Left ventricle myocardium inferior (tissue), 1 donor: ENCODE data around the gene CCDC81. TPM values are rescaled to one million over a fixed set of nuclear protein-coding genes. Genes with fewer than 3 reads are reported as not detected.

Experiments
- DNase-seq: peaks from one replicate; pipeline ENCODE4 v3.0.0-alpha.2; 2020
- H3K27ac ChIP-seq: fragments of 200-600 bp; replicated peaks from 2 replicates; pipeline ENCODE4 v1.8.0; 2021
- H3K27me3 ChIP-seq: fragments of 200-600 bp; 2 replicates; pipeline ENCODE4 v1.8.0; 2021; ENCODE audit warnings: low read depth
- H3K36me3 ChIP-seq: fragments of 200-600 bp; 2 replicates; pipeline ENCODE4 v1.8.0; 2021
- H3K4me1 ChIP-seq: fragments of 200-600 bp; 2 replicates; pipeline ENCODE4 v1.8.0; 2021
- H3K4me3 ChIP-seq: fragments of 200-600 bp; 2 replicates; pipeline ENCODE4 v1.8.0; 2021; ENCODE audit warnings: mild to moderate bottlenecking, moderate library complexity
- H3K9me3 ChIP-seq: fragments of 200-600 bp; replicated peaks from 2 replicates; pipeline ENCODE4 v1.8.0; 2021
- CTCF ChIP-seq: fragments of 200-600 bp; IDR thresholded peaks from 2 replicates; pipeline ENCODE4 v1.8.0; 2021; ENCODE audit warnings: antibody characterized with exemption, mild to moderate bottlenecking, borderline replicate concordance
- intact Hi-C: fragments of 100-400 bp; cut with micrococcal nuclease; formaldehyde crosslinking; loops from one replicate; pipeline ENCODE4 v1.11.0; 2022
- total RNA-seq: library from RNA; stranded (reverse); fragmentation: NEBNext Ultra II Directional; extraction: Animal tissue kit (Norgen Biotek cat#: 25700); gene quantifications from one replicate; pipeline ENCODE4 v1.2.1, GENCODE V29; 2021
- donor health status: DM: no; HTN: yes; CAD: no; lungs with severe emphysema.

CCDC81 gene
- total RNA-seq, 1 donor from 2014 or later, result 0.71 TPM

GRCh38 chr11:86443415-86443814 is 68.7 kb downstream of the CCDC81 start:
- no peak for TF ChIP-seq CTCF
- Histone ChIP-seq H3K27me3 (no peaks in the 10 kb centered on the region), H3K36me3 (peaks cover 65% of the 10 kb centered on the region), H3K4me1 (peaks cover 4% of the 10 kb centered on the region), H3K27ac (no peak overlapping the region), H3K9me3 (no peaks in the 10 kb centered on the region), H3K4me3 (no peak overlapping the region)
- intact Hi-C loops, result no loop called here
- no peak for DNase-seq

- no peaks in the 10 kb centered on the region for H3K9me3 ChIP-seq
- no peak for DNase-seq
- no peak for TF ChIP-seq CTCF
- peaks cover under 1% of the 10 kb centered on the region for H3K4me1 ChIP-seq
- no peaks in the 10 kb centered on the region for H3K27me3 ChIP-seq
- H3K36me3 ChIP-seq, result peaks cover 62% of the 10 kb centered on the region
- no peak overlapping the region for H3K4me3 ChIP-seq
- intact Hi-C loops, result no loop called here
- H3K27ac ChIP-seq, result no peak overlapping the region
Observed at GRCh38 chr11:86444981-86445380, 70.3 kb downstream of the CCDC81 start.

GRCh38 chr11:86446163-86446923 is 71.7 kb downstream of the CCDC81 start:
- H3K27ac ChIP-seq, result no peak overlapping the region
- no peak for TF ChIP-seq CTCF
- DNase-seq, result no peak
- H3K9me3 ChIP-seq, result no peaks in the 10 kb centered on the region
- intact Hi-C loops, result no loop called here
- no peak overlapping the region for H3K4me3 ChIP-seq
- peaks cover 52% of the 10 kb centered on the region for H3K36me3 ChIP-seq
- no peaks in the 10 kb centered on the region for H3K4me1 ChIP-seq
- no peaks in the 10 kb centered on the region for H3K27me3 ChIP-seq

- DNase-seq, result no peak
- peaks cover 52% of the 10 kb centered on the region for H3K36me3 ChIP-seq
- intact Hi-C loops, result no loop called here
Observed at GRCh38 chr11:86446924-86447285, 72.2 kb downstream of the CCDC81 start.

GRCh38 chr11:86447763-86448480 is 73.2 kb downstream of the CCDC81 start:
- Histone ChIP-seq H3K4me3 (no peak overlapping the region), H3K27me3 (no peaks in the 10 kb centered on the region), H3K9me3 (no peaks in the 10 kb centered on the region), H3K27ac (no peak overlapping the region), H3K4me1 (no peaks in the 10 kb centered on the region), H3K36me3 (peaks cover 44% of the 10 kb centered on the region)
- DNase-seq, result no peak
- no peak for TF ChIP-seq CTCF
- intact Hi-C loops, result no loop called here

More at GRCh38 chr11:86446924-86447285, 72.2 kb downstream of the CCDC81 start:
- no peaks in the 10 kb centered on the region for H3K9me3 ChIP-seq
- H3K4me1 ChIP-seq, result no peaks in the 10 kb centered on the region
- TF ChIP-seq CTCF, result no peak
- no peak overlapping the region for H3K4me3 ChIP-seq
- H3K27ac ChIP-seq, result no peak overlapping the region
- H3K27me3 ChIP-seq, result no peaks in the 10 kb centered on the region
